ENCODE measurements around the gene TBC1D24. TPM values are rescaled to one million over a fixed set of nuclear protein-coding genes. Genes with fewer than 3 reads are reported as not detected.

Gene TBC1D24
- total RNA-seq, 1 donor from 2014 or later = 25.0 TPM

- Mint-ChIP-seq H3K4me1 (peaks cover 21% of the 10 kb centered on the region), H3K36me3 (no peaks in the 10 kb centered on the region), H3K9me3 (no peaks in the 10 kb centered on the region), H3K27me3 (ENCODE audit: low read depth) (no peaks in the 10 kb centered on the region), H3K4me3 (no peak overlapping the region), H3K27ac (no peak overlapping the region)
- DNase-seq (ENCODE audit: low spot score in 2 of 2, unreplicated experiment in 2 of 2) = no peak
- TF ChIP-seq CTCF (IDR thresholded peaks at IDR 0.05; ENCODE audit: unreplicated experiment) = no peak
Observed at GRCh38 chr16:2489581-2489980, 14.7 kb downstream of the TBC1D24 start.

GRCh38 chr16:2490190-2491105 is 15.5 kb downstream of the TBC1D24 start:
- no peaks in the 10 kb centered on the region for H3K36me3 Mint-ChIP-seq
- peaks cover 18% of the 10 kb centered on the region for H3K4me1 Mint-ChIP-seq
- no peak overlapping the region for H3K4me3 Mint-ChIP-seq
- no peaks in the 10 kb centered on the region for H3K9me3 Mint-ChIP-seq
- no peak for DNase-seq (ENCODE audit: low spot score in 2 of 2, unreplicated experiment in 2 of 2)
- H3K27me3 Mint-ChIP-seq (ENCODE audit: low read depth) = no peaks in the 10 kb centered on the region
- TF ChIP-seq CTCF (IDR thresholded peaks at IDR 0.05; ENCODE audit: unreplicated experiment) = no peak
- H3K27ac Mint-ChIP-seq = no peak overlapping the region

GRCh38 chr16:2492292-2492691 is 17.4 kb downstream of the TBC1D24 start:
- Mint-ChIP-seq H3K36me3 (no peaks in the 10 kb centered on the region), H3K27me3 (ENCODE audit: low read depth) (no peaks in the 10 kb centered on the region), H3K9me3 (no peaks in the 10 kb centered on the region), H3K4me3 (no peak overlapping the region), H3K27ac (no peak overlapping the region), H3K4me1 (peaks cover 11% of the 10 kb centered on the region)
- no peak for TF ChIP-seq CTCF (IDR thresholded peaks at IDR 0.05; ENCODE audit: unreplicated experiment)
- DNase-seq (ENCODE audit: low spot score in 2 of 2, unreplicated experiment in 2 of 2) = no peak

GRCh38 chr16:2493605-2494004 is 18.7 kb downstream of the TBC1D24 start:
- no peak for DNase-seq (ENCODE audit: low spot score in 2 of 2, unreplicated experiment in 2 of 2)
- no peak overlapping the region for H3K27ac Mint-ChIP-seq
- H3K4me3 Mint-ChIP-seq = no peak overlapping the region
- no peak for TF ChIP-seq CTCF (IDR thresholded peaks at IDR 0.05; ENCODE audit: unreplicated experiment)
- H3K36me3 Mint-ChIP-seq = peaks cover 5% of the 10 kb centered on the region
- peaks cover 1% of the 10 kb centered on the region for H3K4me1 Mint-ChIP-seq
- no peaks in the 10 kb centered on the region for H3K9me3 Mint-ChIP-seq
- H3K27me3 Mint-ChIP-seq (ENCODE audit: low read depth) = no peaks in the 10 kb centered on the region

- Mint-ChIP-seq H3K36me3 (peaks cover 5% of the 10 kb centered on the region), H3K9me3 (no peaks in the 10 kb centered on the region), H3K4me1 (no peaks in the 10 kb centered on the region), H3K27ac (no peak overlapping the region), H3K27me3 (ENCODE audit: low read depth) (no peaks in the 10 kb centered on the region), H3K4me3 (no peak overlapping the region)
- no peak for DNase-seq (ENCODE audit: low spot score in 2 of 2, unreplicated experiment in 2 of 2)
- no peak for TF ChIP-seq CTCF (IDR thresholded peaks at IDR 0.05; ENCODE audit: unreplicated experiment)
Observed at GRCh38 chr16:2494616-2495015, 19.7 kb downstream of the TBC1D24 start.

Measured in mesothelial cell of epicardium (in vitro differentiated cells).